SK-N-SH (cell line): ENCODE results near the gene MLIP. TPM values are rescaled to one million over a fixed set of nuclear protein-coding genes. Genes with fewer than 3 reads are reported as not detected.

ENCODE experiments used
- CTCF ChIA-PET: fragments of 300-600, 350-600 bp; formaldehyde crosslinking; extraction: SDS; loops from one replicate; lab custom pipeline; 2021; lab: Yijun Ruan, JAX
- POLR2A ChIA-PET: fragments of 350-600 bp; sonication (Branson Sonifier 250); formaldehyde crosslinking; extraction: SDS; loops from one replicate; lab custom pipeline; 2020; ENCODE audit warnings: antibody characterized with exemption, inconsistent platforms; lab: Yijun Ruan, JAX
- DNase-seq: peaks from one replicate; pipeline ENCODE4 v3.0.0; 2012
- H2AFZ ChIP-seq: fragments of 200-600 bp; sonication (generic); 2 replicates; pipeline ENCODE4 v1.8.1; 2016; ENCODE audit warnings: antibody characterized with exemption, mild to moderate bottlenecking, low read depth
- H3F3A ChIP-seq: fragments of 200-600 bp; sonication (generic); replicated peaks from 2 replicates; pipeline ENCODE3; 2016; ENCODE audit warnings: antibody characterized with exemption, mild to moderate bottlenecking; ENCODE audit not compliant: insufficient read depth
- H3K27ac ChIP-seq, 2 experiments: fragments of 200-500 bp in 1 of 2; fragments of 200-600 bp in 1 of 2; sonication (Bioruptor generic) in 1 of 2; sonication (generic), shearing (Covaris generic) in 1 of 2; 2 replicates each; pipeline versions ENCODE4 v1.5.1 to v1.6.1; 2014 to 2016; ENCODE audit warnings: low read depth in 2 of 2, inconsistent platforms in 1 of 2, low read length in 1 of 2, mild to moderate bottlenecking in 1 of 2, mixed read lengths in 1 of 2
- H3K27me3 ChIP-seq: fragments of 200-600 bp; sonication (generic), shearing (Covaris generic); 2 replicates; pipeline ENCODE4 v1.6.1; 2016; ENCODE audit warnings: mixed run types; ENCODE audit not compliant: insufficient read depth
- H3K36me3 ChIP-seq, 2 experiments: fragments of 200-500 bp in 1 of 2; fragments of 200-600 bp in 1 of 2; sonication (Bioruptor generic) in 1 of 2; sonication (generic) in 1 of 2; replicated peaks in 1 of 2; 2 replicates each; pipeline versions ENCODE3 to v1.5.1; 2014 to 2016; ENCODE audit warnings: low read length in 1 of 2, mild to moderate bottlenecking in 1 of 2; ENCODE audit not compliant: insufficient read depth in 2 of 2, control insufficient read depth in 1 of 2
- H3K4me1 ChIP-seq, 2 experiments: fragments of 200-500 bp in 1 of 2; fragments of 200-600 bp in 1 of 2; sonication (Bioruptor generic) in 1 of 2; sonication (generic), shearing (Covaris generic) in 1 of 2; 2 replicates each; pipeline versions ENCODE4 v1.5.1 to v1.6.1; 2014 to 2016; ENCODE audit warnings: low read depth in 1 of 2, low read length in 1 of 2, mixed run types in 1 of 2; ENCODE audit not compliant: insufficient read depth in 2 of 2, control insufficient read depth in 1 of 2
- H3K4me2 ChIP-seq: fragments of 200-600 bp; sonication (generic), shearing (Covaris generic); 2 replicates; pipeline ENCODE4 v1.6.1; 2017; ENCODE audit warnings: mixed run types
- H3K4me3 ChIP-seq, 2 experiments: fragments of 200-500 bp in 1 of 2; fragments of 200-600 bp in 1 of 2; sonication (Bioruptor generic) in 1 of 2; sonication (generic), shearing (Covaris generic) in 1 of 2; 2 replicates each; pipeline versions ENCODE4 v1.5.1 to v1.8.1; 2014 to 2016; ENCODE audit warnings: low read depth in 2 of 2, inconsistent platforms in 1 of 2, low read length in 1 of 2, mild to moderate bottlenecking in 1 of 2, mixed read lengths in 1 of 2, moderate library complexity in 1 of 2
- H3K79me2 ChIP-seq: fragments of 200-600 bp; sonication (generic); 2 replicates; pipeline ENCODE4 v1.8.1; 2017; ENCODE audit warnings: mild to moderate bottlenecking; ENCODE audit not compliant: insufficient read depth
- H3K9ac ChIP-seq: fragments of 200-600 bp; sonication (generic); 2 replicates; pipeline ENCODE4 v1.6.1; 2017; ENCODE audit warnings: mixed run types
- H3K9me2 ChIP-seq: fragments of 200-600 bp; sonication (generic); 2 replicates; pipeline ENCODE4 v1.6.1; 2017; ENCODE audit warnings: mixed run types
- H3K9me3 ChIP-seq: fragments of 200-600 bp; sonication (generic); 2 replicates; pipeline ENCODE4 v1.6.1; 2017; ENCODE audit warnings: mixed run types, mild to moderate bottlenecking, moderate library complexity
- H4K20me1 ChIP-seq: fragments of 200-600 bp; sonication (generic); 2 replicates; pipeline ENCODE4 v1.6.1; 2017; ENCODE audit warnings: mild to moderate bottlenecking, mixed run types; ENCODE audit not compliant: insufficient read depth
- ELF1 ChIP-seq: IDR thresholded peaks from 2 replicates; pipeline ENCODE4 v1.4.0; 2012
- FOSL2 ChIP-seq: IDR thresholded peaks from 2 replicates; pipeline ENCODE4 v1.4.0; 2012; ENCODE audit warnings: low read depth, mild to moderate bottlenecking, moderate library complexity, borderline replicate concordance
- FOXJ3 ChIP-seq: sonication (generic); formaldehyde crosslinking; IDR thresholded peaks from 2 replicates; pipeline ENCODE4 v1.5.1; 2020; ENCODE audit warnings: mild to moderate bottlenecking, missing genetic modification reagents
- FOXM1 ChIP-seq: IDR thresholded peaks from 2 replicates; pipeline ENCODE4 v1.4.0; 2012; ENCODE audit warnings: low read depth, mild to moderate bottlenecking
- GABPA ChIP-seq: IDR thresholded peaks from 2 replicates; pipeline ENCODE4 v1.4.0; 2012; ENCODE audit warnings: low read depth, mild to moderate bottlenecking
- GATA2 ChIP-seq: sonication (generic); formaldehyde crosslinking; IDR thresholded peaks from 2 replicates; pipeline ENCODE4 v1.5.0; 2020; ENCODE audit warnings: mild to moderate bottlenecking, missing genetic modification reagents
- MAX ChIP-seq: IDR thresholded peaks from 2 replicates; pipeline ENCODE4 v1.4.0; 2012; ENCODE audit warnings: low read depth
- NRF1 ChIP-seq: IDR thresholded peaks from 2 replicates; pipeline ENCODE4 v1.6.1; 2012; ENCODE audit warnings: low read depth, mild to moderate bottlenecking, low read length
- PBX3 ChIP-seq: IDR thresholded peaks from 2 replicates; pipeline ENCODE4; 2012
- RCOR1 ChIP-seq: fragments of 150-350 bp; IDR thresholded peaks from 2 replicates; pipeline ENCODE4 v1.6.1; 2017; ENCODE audit warnings: antibody characterized with exemption, low read length
- REST ChIP-seq: IDR thresholded peaks from 2 replicates; pipeline ENCODE4 v1.6.1; 2012; ENCODE audit warnings: mild to moderate bottlenecking, low read depth, low read length, moderate library complexity
- RFX5 ChIP-seq: IDR thresholded peaks from 2 replicates; pipeline ENCODE4 v1.6.1; 2012; ENCODE audit warnings: mild to moderate bottlenecking, improper control_type of control experiment, low read length
- SIN3A ChIP-seq: IDR thresholded peaks from 2 replicates; pipeline ENCODE4 v1.6.1; 2012; ENCODE audit warnings: low read depth, mild to moderate bottlenecking, low read length, moderate library complexity, borderline replicate concordance
- TAF1 ChIP-seq: IDR thresholded peaks from 2 replicates; pipeline ENCODE4 v1.6.1; 2012; ENCODE audit warnings: low read depth, mild to moderate bottlenecking, low read length, moderate library complexity, borderline replicate concordance
- TCF12 ChIP-seq: IDR thresholded peaks from 2 replicates; pipeline ENCODE4 v1.4.0; 2012
- USF1 ChIP-seq: IDR thresholded peaks from 2 replicates; pipeline ENCODE4 v1.4.0; 2012; ENCODE audit warnings: low read depth, borderline replicate concordance
- WGBS: methylation state at CpG from one replicate; pipeline ENCODE4 v1.1.6; 2017; ENCODE audit warnings: low lambda C conversion rate; 5-methylcytosine and 5-hydroxymethylcytosine counted together
- polyA plus RNA-seq, 3 experiments: library from polyadenylated mRNA; depleted of rRNA; stranded (reverse); fragments of >200 nt; gene quantifications; 2 replicates each; pipeline ENCODE4 v1.2.3, GENCODE V29; 2012

The MLIP gene
- polyA plus RNA-seq, 1 of the 3 experiments (the other 2 are of a cell fraction) = not detected

- peaks cover 40% of the 10 kb centered on the region for H3F3A ChIP-seq
- no peak overlapping the region for H3K4me3 ChIP-seq
- H3K36me3 ChIP-seq = no peaks in the 10 kb centered on the region
- H4K20me1 ChIP-seq = no peaks in the 10 kb centered on the region
- H3K9me2 ChIP-seq = no peaks in the 10 kb centered on the region
- DNase-seq = no peak
- ChIA-PET CTCF (no interaction called here), POLR2A (no interaction called here)
- H3K9ac ChIP-seq = no peak overlapping the region
- WGBS = 76% methylated on average over 2 of the region's 2 CpGs
- peaks cover 0 to 47% of the 10 kb centered on the region in 2 experiments for H3K4me1 ChIP-seq
- peak overlapping the region; percentile 41; the same call in 1 of the 2 replicates for H3K4me2 ChIP-seq
- peak overlapping the region; percentile 28 to 57; a peak in 3 of 4 replicates for H3K27ac ChIP-seq
- no peak overlapping the region for H2AFZ ChIP-seq
- H3K79me2 ChIP-seq = no peaks in the 10 kb centered on the region
- no peaks in the 10 kb centered on the region for H3K27me3 ChIP-seq
- no peaks in the 10 kb centered on the region for H3K9me3 ChIP-seq
- TF ChIP-seq MAX (no peak), TCF12 (no peak), FOSL2 (no peak), FOXJ3 (CRISPR knock-in tag) (no peak), SIN3A (no peak), RFX5 (no peak), GABPA (no peak), TAF1 (no peak), REST (no peak), NRF1 (no peak), USF1 (no peak), ELF1 (no peak), FOXM1 (no peak), GATA2 (CRISPR knock-in tag) (no peak), PBX3 (no peak), RCOR1 (no peak)
Measured at GRCh38 chr6:54288474-54288873, 177.2 kb downstream of the MLIP start.
